Measurements from ENCODE around the gene SERPINB7. TPM values are rescaled to one million over a fixed set of nuclear protein-coding genes. Genes with fewer than 3 reads are reported as not detected.

SERPINB7 gene
- polyA plus RNA-seq, 1 donor: not detected

DNA sequence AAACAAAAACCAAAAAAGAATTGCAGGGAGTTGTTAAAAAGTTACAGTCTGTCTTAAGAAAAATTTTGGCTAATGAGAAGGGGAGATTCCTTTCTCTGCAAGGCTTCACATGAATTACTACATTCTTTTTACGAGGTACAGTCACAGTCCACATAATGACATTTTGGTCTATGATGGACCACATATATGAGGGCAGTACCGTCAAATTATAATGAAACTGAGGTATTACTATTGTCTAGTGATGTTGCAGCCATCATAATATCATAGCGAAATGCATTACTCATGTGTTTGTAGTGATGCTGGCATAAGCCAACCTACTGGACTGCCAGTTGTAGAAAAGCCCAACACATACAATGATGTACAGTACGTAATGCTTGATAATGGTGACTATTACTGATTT, 12.5 kb downstream of the SERPINB7 start:
- no peak for DNase-seq (ENCODE audit: low read depth)

DNA sequence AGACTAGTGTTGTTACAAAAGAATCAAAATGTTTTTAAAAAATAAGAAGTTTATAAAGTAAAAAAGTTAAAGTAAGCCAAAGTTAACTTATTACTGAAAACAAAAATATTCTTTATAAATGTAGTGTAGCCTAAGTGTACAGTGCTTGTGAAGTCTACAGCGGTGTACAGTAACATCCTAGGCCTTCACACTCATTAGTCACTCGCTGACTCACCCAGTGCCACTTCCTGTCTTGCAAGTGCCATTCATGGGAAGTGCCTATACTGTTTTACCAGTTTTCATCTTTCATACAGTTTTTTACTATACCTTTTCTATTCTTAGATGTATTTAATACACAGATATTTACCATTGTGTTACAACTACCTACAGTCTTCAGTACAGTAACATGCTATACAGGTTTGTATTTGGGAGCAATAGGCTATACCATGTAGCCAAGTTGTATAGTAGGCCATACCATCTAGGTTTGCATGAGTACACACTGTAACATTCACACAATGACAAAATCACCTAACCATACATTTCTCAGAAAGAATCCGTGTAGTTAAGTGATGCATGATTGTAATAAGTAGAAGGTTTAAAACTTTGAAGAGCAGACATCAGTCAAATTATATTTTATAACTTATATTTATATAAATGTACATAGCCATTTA, 13.4 kb downstream of the SERPINB7 start:
- no peak for DNase-seq (ENCODE audit: low read depth)

DNA sequence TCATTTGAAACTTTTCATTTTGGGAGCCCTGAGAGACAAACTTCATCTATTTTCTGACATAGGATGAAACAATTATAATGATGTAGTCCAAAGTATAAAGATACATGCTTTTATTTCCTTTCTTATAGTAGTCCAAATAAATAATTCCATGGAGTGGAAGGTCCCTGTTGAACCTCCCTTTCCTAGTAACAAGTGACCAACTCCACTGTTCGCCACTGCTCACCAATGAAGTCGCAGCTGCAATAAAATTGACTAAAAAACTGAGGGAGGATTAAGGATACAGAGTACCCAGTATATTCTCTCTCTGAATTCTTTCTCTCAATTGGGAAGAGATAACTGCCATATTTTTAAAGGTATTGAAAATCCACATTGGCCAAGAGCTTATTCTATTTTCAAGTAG, 14.1 kb downstream of the SERPINB7 start:
- no peak for DNase-seq (ENCODE audit: low read depth)

DNA sequence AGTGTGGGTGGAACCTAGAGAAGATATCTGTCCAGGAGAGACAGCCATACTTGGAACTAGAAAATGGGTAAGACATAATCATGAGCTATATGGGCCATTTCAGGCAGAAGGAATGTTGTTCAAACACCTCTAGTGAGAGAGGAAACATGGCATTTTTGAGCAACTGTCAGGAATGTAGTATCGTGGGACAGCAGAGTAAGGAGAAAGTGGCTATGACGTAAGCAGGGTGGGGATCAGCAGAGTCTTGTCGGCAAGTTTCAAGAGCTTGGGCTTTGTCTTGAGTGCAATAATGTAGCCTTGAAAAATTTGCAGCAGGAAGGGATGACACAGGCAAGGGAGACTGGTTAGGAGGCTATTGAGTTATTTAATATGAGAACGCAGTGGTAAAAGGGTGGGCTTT, 20.4 kb downstream of the SERPINB7 start:
- DNase-seq (ENCODE audit: low read depth): no peak

- DNase-seq (ENCODE audit: low read depth): no peak
Observed at GRCh38 chr18:63799189-63799588, 24.0 kb downstream of the SERPINB7 start.

GRCh38 chr18:63801343-63801742, 26.1 kb downstream of the SERPINB7 start:
- DNase-seq (ENCODE audit: low read depth): no peak

DNA sequence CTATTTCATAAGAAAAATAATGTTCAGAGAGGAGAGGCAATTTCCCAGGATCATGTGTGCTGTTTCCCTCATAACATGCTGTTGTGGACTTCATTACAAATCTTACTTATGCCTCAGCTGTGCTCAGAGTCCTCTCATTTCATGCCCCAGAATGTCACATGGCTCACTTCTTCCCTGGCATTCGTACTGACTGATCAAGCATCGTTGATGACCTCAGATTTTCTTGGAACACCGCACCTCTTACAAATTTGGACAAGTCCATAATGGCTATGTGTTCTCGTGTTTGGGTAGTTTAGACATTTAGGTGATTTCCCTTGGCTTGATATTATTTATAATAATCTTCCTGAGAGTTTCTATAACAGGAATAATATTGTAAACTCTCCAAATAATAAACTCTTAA, 32.9 kb downstream of the SERPINB7 start:
- no peak for DNase-seq (ENCODE audit: low read depth)

- DNase-seq (ENCODE audit: low read depth): no peak
Observed at GRCh38 chr18:63817441-63818051, 42.3 kb downstream of the SERPINB7 start.

- no peak for DNase-seq (ENCODE audit: low read depth)
Observed at GRCh38 chr18:63818212-63818611, 43.0 kb downstream of the SERPINB7 start.

DNA sequence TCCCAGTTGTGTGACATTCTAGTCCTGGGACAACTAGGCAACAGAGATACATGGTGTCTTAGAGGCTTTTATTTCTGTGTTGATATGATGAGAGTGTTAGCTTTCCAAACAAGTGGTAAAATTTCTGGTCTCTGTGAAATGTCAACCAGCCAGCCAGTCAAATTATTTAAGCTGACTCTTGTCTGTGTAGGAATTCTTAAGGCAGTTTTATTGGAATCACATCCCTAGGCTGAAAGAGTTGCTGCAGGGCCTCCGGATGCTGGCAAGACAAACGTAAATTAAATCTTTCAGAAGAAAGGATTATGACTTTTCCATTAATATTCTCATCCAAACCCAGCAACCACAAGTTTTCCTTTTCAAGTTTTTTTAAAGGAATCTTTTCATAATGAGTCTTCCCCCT, 44.6 kb downstream of the SERPINB7 start:
- DNase-seq (ENCODE audit: low read depth): no peak

DNA sequence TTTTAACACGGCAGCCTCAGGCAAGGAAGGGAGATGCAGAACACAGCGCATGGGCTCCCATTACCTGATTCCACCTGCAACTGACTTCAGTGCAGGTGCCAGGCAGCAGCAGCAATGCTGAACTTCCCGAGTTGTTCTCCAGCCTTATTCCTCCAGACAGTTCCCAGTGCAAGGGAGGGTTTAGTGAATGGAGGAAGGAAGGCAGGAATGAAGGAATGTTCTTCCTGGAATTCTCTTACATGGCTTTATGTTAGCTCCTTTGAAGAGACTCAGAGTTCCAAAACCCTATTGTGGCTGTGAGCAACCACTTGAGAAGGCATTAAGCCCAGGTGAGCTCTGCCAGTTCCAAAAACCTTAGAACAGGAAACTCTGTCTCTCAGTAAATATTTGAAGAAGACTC, 45.5 kb downstream of the SERPINB7 start:
- no peak for DNase-seq (ENCODE audit: low read depth)

GRCh38 chr18:63823516-63824219, 48.5 kb downstream of the SERPINB7 start:
- no peak for DNase-seq (ENCODE audit: low read depth)

- DNase-seq (ENCODE audit: low read depth): no peak
Observed at GRCh38 chr18:63824220-63824525, 49.0 kb downstream of the SERPINB7 start.

DNA sequence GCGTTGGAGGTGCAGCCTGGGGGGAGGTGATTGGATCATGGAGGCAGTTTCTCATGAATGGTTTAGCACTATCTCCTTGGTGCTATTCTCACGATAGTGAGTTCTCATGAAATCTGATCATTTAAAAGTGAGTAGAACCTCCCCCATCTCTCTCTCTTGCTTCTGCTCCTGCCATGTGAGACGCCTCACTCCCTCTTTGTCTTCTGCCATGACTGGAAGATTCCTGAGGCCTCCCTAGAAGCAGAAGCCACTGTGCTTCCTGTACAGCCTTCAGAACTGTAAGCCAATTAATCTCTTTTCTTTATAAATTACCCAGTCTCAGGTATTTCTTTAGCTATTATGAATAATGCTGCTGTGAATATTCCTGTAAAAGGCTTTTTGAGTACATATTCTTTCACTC, 52.9 kb downstream of the SERPINB7 start:
- DNase-seq (ENCODE audit: low read depth): no peak

DNA sequence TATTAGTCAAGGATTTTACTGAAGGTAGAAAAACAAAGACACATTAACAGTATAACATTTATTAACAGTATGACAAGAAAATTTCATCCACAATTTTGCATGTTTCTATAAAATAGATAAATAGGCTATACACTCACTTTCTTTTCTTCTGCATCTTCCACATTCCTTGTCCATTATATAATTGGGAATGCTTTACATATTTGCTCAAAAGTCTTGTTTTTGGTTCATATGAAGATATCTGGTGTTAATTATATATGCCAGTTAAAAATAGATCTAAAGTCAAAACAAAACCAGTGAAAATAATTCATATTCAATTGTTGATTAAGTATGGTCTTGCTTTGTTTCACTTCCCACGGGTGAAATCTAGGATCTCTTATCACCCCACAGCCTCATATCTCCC, 53.4 kb downstream of the SERPINB7 start:
- no peak for DNase-seq (ENCODE audit: low read depth)

DNA sequence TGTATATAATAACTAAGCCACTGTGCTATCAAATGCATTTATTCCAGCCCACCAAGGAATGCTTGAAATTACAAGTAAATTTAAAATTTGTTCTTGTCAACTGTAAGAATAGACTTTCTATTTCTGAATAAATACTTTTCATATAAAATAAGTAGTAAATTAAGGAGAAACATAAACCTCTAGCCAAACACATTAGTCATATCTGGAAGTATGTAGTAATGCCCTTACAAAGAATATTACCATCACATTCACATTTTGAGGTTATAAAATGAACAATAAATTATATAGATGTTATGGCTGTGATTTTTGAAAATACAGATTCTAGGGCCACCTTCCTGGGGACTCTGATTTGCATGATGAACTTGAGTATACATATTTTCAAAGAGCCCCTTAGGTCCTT, 54.7 kb downstream of the SERPINB7 start:
- no peak for DNase-seq (ENCODE audit: low read depth)

DNA sequence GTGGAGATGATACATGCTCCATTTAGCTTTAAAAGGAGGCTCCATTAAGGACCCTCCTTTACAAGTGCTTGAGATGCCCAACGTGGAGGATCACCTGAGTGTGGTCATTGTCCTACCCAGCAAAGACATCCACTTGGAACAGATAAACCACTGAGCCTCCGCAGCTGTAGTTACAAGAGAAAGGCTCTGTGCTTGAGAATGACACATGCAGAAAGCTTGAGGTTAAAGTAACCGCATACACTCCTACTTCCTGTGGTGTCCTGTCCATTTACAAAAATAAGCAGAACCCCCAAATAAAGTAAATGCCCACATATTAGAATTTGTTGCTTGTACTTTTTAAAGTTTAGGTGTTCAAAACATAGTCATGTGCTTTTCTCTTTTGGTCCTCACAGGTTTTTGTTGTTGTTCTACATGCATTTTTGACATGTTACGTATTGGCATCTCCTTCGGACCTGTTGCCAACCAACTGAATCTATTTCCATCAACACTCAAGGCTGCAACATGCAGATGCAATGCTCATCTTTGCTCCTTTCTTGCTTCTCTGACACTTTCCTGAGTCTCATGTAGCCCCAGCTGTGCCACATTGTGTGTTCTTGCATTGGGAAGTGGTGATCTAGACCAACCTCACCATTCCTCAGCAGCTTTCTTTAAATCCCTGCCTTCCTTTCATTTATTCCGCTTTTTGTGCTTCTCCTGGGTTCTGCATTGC, 56.0 kb downstream of the SERPINB7 start:
- no peak for DNase-seq (ENCODE audit: low read depth)

GRCh38 chr18:63832470-63832869, 57.3 kb downstream of the SERPINB7 start:
- DNase-seq (ENCODE audit: low read depth): no peak

GRCh38 chr18:63834471-63835113, 59.4 kb downstream of the SERPINB7 start:
- no peak for DNase-seq (ENCODE audit: low read depth)

- DNase-seq (ENCODE audit: low read depth): no peak
Observed at GRCh38 chr18:63836456-63836855, 61.2 kb downstream of the SERPINB7 start.

GRCh38 chr18:63837590-63837989, 62.4 kb downstream of the SERPINB7 start:
- DNase-seq (ENCODE audit: low read depth): no peak

GRCh38 chr18:63843008-63843407, 67.8 kb downstream of the SERPINB7 start:
- no peak for DNase-seq (ENCODE audit: low read depth)

Data from forelimb muscle (tissue), 1 donor.